ENCODE data around the gene TAS1R2. TPM values are rescaled to one million over a fixed set of nuclear protein-coding genes. Genes with fewer than 3 reads are reported as not detected.
A peak's percentile ranks its signal among the peaks of the same experiment; 100 is the strongest.
"Not testable (repeated sequence)": the region's sequence is repeated elsewhere in the genome, so short reads cannot be mapped to it uniquely, and the experiment has no call there.

The TAS1R2 gene
- total and polyA plus RNA-seq, 9 of the 15 experiments (the other 6 are each of a cell fraction or from before 2014, with no cell fraction given): not detected

GRCh38 chr1:18893120-18893519 lies 33.7 kb upstream of the TAS1R2 start (continued):
- TF ChIP-seq SLC30A9 (CRISPR knock-in tag; IDR thresholded peaks at IDR 0.05) (no peak), ZC3H8 (IDR thresholded peaks at IDR 0.05) (no peak), EZH2 (IDR thresholded peaks at IDR 0.05; ENCODE audit: borderline replicate concordance, low read depth, low read length) (no peak), HDAC2 (IDR thresholded peaks at IDR 0.05) (peak; percentile 94), CC2D1A (IDR thresholded peaks at IDR 0.05) (no peak), MAFG (tag; conservative IDR thresholded peaks at IDR 0.05) (no peak), SMARCA5 (IDR thresholded peaks at IDR 0.05) (peak; percentile 94), TCFL5 (CRISPR knock-in tag; conservative IDR thresholded peaks at IDR 0.05) (no peak), SPI1 (IDR thresholded peaks at IDR 0.05; ENCODE audit: borderline replicate concordance, low read depth, low read length) (no peak), XRCC4 (IDR thresholded peaks at IDR 0.05; ENCODE audit: extremely low read depth, insufficient read depth, insufficient read length) (no peak), PML (IDR thresholded peaks at IDR 0.05; ENCODE audit: low read length) (no peak), CHD1 (IDR thresholded peaks at IDR 0.05; ENCODE audit: low read length) (no peak), KAT2B (IDR thresholded peaks at IDR 0.05; ENCODE audit: low read depth, low read length) (no peak)

- H3K4me1 ChIP-seq (replicated peaks in 1 of 2; ENCODE audit: control insufficient read depth in 2 of 2, insufficient read depth in 2 of 2, low read length in 2 of 2): peaks cover 26 to 28% of the 10 kb centered on the region in 2 experiments
- ChIA-PET POLR2A (interaction anchor here (0.6 to 1.3 kb wide), 3 partner anchors 10 to 269 kb away, joined by 3 to 4 read pairs (median 4); no protein-coding TSS in a partner anchor), CTCF (ENCODE audit: low intra/inter-chr PET ratio) (interaction anchor here (1.4 kb wide), 1 partner anchor 15 kb away, joined by 5 read pairs; no protein-coding TSS in a partner anchor)
- H4K20me1 ChIP-seq (replicated peaks; ENCODE audit: control insufficient read depth, insufficient read depth, low read length): peaks cover 10% of the 10 kb centered on the region
- H3K36me3 ChIP-seq (ENCODE audit: control insufficient read depth, insufficient read depth, low read length); H3K79me2 ChIP-seq (ENCODE audit: control insufficient read depth, insufficient read depth, low read length); DNase-seq (ENCODE audit: extremely low read depth in 1 of 4, low spot score in 3 of 4); in situ Hi-C loops (cut with MboI); intact Hi-C loops (cut with micrococcal nuclease); H3K4me2 ChIP-seq (ENCODE audit: insufficient read depth, low read length); H3K27me3 ChIP-seq (ENCODE audit: control insufficient read depth in 2 of 2, insufficient read depth in 2 of 2, low read length in 2 of 2); H3K9me3 ChIP-seq (replicated peaks; ENCODE audit: control insufficient read depth, insufficient read depth, low read depth, low read length); H3K9me1 ChIP-seq (ENCODE audit: control insufficient read depth, insufficient read depth, low read length); H3K4me3 ChIP-seq; BruUV-seq (replicated peaks); TF ChIP-seq ATF3 (CRISPR knock-in tag; conservative IDR thresholded peaks at IDR 0.05): not testable (repeated sequence)
- peak overlapping the region; percentile 53; the same call in 2 of the 3 replicates for H3K27ac ChIP-seq (ENCODE audit: extremely low read depth, low read depth, low read length)
- H3K9ac ChIP-seq (ENCODE audit: insufficient read depth in 1 of 2, low read depth in 2 of 2, low read length in 2 of 2): peak overlapping the region in 1 of 2 experiments; percentile 80; a peak in 2 of 4 replicates
- ATAC-seq: peak; percentile 21
- WGBS (ENCODE audit: insufficient coverage, low coverage, missing lambda C conversion rate): 50% methylated on average over 7 of the region's 7 CpGs
- FAIRE-seq: peak; percentile 19
- H2AFZ ChIP-seq (ENCODE audit: low read depth, low read length): peak overlapping the region; percentile 46; the same call in 1 of the 2 replicates
- TF ChIP-seq ZFX (CRISPR knock-in tag; IDR thresholded peaks at IDR 0.05) (peak; percentile 42; the same call in 1 of the 2 replicates), HDAC1 (IDR thresholded peaks at IDR 0.05) (0 out of 4 replicates have a peak, but pooled peaks of 1 of the 2 experiments have one; percentile 22), SOX6 (IDR thresholded peaks at IDR 0.05) (0 out of 2 replicates have a peak, but pooled peaks have one; percentile 32), FOXK2 (conservative IDR thresholded peaks at IDR 0.05 in 1 of 2, IDR thresholded peaks at IDR 0.05 in 1 of 2; ENCODE audit: low read depth in 2 of 2) (0 out of 4 replicates have a peak, but pooled peaks of 1 of the 2 experiments have one; percentile 22), ELF1 (tag; IDR thresholded peaks at IDR 0.05) (peak; percentile 71), HDAC2 (IDR thresholded peaks at IDR 0.05) (peak; percentile 67), DPF2 (IDR thresholded peaks at IDR 0.05) (0 out of 2 replicates have a peak, but pooled peaks have one; percentile 40), RCOR1 (IDR thresholded peaks at IDR 0.05; ENCODE audit: borderline replicate concordance in 1 of 2, low read depth in 2 of 2, low read length in 2 of 2) (peak in 1 of 2 experiments; percentile 31; a peak in 1 of 4 replicates), SMARCE1 (IDR thresholded peaks at IDR 0.05) (peak; percentile 40; the same call in 1 of the 2 replicates), NRF1 (conservative IDR thresholded peaks at IDR 0.05 in 1 of 2, IDR thresholded peaks at IDR 0.05 in 1 of 2) (0 out of 4 replicates have a peak, but pooled peaks of 1 of the 2 experiments have one; percentile 15), ATF3 (IDR thresholded peaks at IDR 0.05) (peak; percentile 19; the same call in 1 of the 2 replicates), NFE2 (IDR thresholded peaks at IDR 0.05; ENCODE audit: low read depth) (peak; percentile 70)
Observed at GRCh38 chr1:18891858-18892257, 32.4 kb upstream of the TAS1R2 start.
